ENCODE results near the gene PTPN4. TPM values are rescaled to one million over a fixed set of nuclear protein-coding genes. Genes with fewer than 3 reads are reported as not detected.

PTPN4 gene
- total and polyA plus RNA-seq, 7 donors: 2.1 to 35.4 (median 17.3) TPM

- intact Hi-C loops (cut with DNase I): loop anchor here (5.0 to 10.0 kb wide), 4 partner anchors 47 to 428 kb away; no protein-coding TSS in a partner anchor
- 95 to 100% (median 95%) methylated on average over 1 of the region's 1 CpG for WGBS, 3 donors
- H3K36me3 ChIP-seq (ENCODE audit: insufficient read depth in 1 of 2, low read depth in 1 of 2): no peaks in the 10 kb centered on the region
- H3K4me1 ChIP-seq: peaks cover 9% of the 10 kb centered on the region
- no peak overlapping the region for H3K27ac ChIP-seq
- DNase-seq (no peak), ATAC-seq (no peak)
- no peak overlapping the region for H3K4me3 ChIP-seq
- no peaks in the 10 kb centered on the region for H3K27me3 ChIP-seq (ENCODE audit: insufficient read depth in 3 of 3, low read length in 2 of 3)
- TF ChIP-seq, protein P1, sequence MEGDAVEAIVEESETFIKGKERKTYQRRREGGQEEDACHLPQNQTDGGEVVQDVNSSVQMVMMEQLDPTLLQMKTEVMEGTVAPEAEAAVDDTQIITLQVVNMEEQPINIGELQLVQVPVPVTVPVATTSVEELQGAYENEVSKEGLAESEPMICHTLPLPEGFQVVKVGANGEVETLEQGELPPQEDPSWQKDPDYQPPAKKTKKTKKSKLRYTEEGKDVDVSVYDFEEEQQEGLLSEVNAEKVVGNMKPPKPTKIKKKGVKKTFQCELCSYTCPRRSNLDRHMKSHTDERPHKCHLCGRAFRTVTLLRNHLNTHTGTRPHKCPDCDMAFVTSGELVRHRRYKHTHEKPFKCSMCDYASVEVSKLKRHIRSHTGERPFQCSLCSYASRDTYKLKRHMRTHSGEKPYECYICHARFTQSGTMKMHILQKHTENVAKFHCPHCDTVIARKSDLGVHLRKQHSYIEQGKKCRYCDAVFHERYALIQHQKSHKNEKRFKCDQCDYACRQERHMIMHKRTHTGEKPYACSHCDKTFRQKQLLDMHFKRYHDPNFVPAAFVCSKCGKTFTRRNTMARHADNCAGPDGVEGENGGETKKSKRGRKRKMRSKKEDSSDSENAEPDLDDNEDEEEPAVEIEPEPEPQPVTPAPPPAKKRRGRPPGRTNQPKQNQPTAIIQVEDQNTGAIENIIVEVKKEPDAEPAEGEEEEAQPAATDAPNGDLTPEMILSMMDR (IDR thresholded peaks at IDR 0.05): no peak
- H3K9me3 ChIP-seq: no peaks in the 10 kb centered on the region
Observed at GRCh38 chr2:119749477-119750012, 10.2 kb upstream of the PTPN4 start.

DNA sequence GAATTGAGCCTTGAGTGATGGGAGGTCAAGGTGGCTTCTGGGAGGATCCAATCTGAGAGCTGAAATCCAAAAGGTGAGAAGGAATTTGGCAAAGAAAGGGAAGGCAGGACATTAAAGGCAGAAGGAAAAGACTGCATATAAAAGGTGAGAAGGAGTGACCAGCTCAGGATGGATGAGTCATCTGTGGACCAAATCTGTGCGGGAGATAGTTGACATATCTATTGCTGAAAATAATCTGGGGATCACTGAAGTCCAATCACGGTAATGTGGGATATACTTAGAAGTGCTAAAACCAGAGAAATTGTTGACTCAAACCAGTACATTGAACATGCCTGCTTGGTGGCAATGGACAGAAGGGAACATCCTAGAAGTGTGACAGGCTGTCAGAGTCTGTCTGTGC lies 8.0 kb upstream of the PTPN4 start:
- no peak for ATAC-seq
- Histone ChIP-seq H3K9me3 (no peaks in the 10 kb centered on the region), H3K27me3 (ENCODE audit: insufficient read depth in 3 of 3, low read length in 2 of 3) (no peaks in the 10 kb centered on the region), H3K36me3 (ENCODE audit: insufficient read depth in 1 of 2, low read depth in 1 of 2) (no peaks in the 10 kb centered on the region), H3K4me3 (no peak overlapping the region), H3K27ac (no peak overlapping the region), H3K4me1 (peaks cover 12% of the 10 kb centered on the region)
- intact Hi-C loops (cut with DNase I): loop anchor here (2.0 to 10.0 kb wide), 5 partner anchors 49 to 426 kb away; no protein-coding TSS in a partner anchor
- DNase-seq: no peak
- TF ChIP-seq, protein P1 (IDR thresholded peaks at IDR 0.05): no peak
- 37 to 64% (median 53%) methylated on average over 2 of the region's 2 CpGs for WGBS, 3 donors

GRCh38 chr2:119753041-119753929 lies 6.4 kb upstream of the PTPN4 start:
- no peaks in the 10 kb centered on the region for H3K36me3 ChIP-seq (ENCODE audit: insufficient read depth in 1 of 2, low read depth in 1 of 2)
- DNase-seq (no peak), ATAC-seq (peak; percentile 46 to 79 (median 55))
- WGBS, 3 donors: 35 to 44% (median 41%) methylated on average over 7 of the region's 7 CpGs
- intact Hi-C loops (cut with DNase I): loop anchor here (2.0 to 10.0 kb wide), 5 partner anchors 51 to 424 kb away; no protein-coding TSS in a partner anchor
- H3K4me3 ChIP-seq: no peak overlapping the region
- TF ChIP-seq, protein P1 (IDR thresholded peaks at IDR 0.05): peak; percentile 76
- no peaks in the 10 kb centered on the region for H3K27me3 ChIP-seq (ENCODE audit: insufficient read depth in 3 of 3, low read length in 2 of 3)
- H3K9me3 ChIP-seq: no peaks in the 10 kb centered on the region
- peaks cover 20% of the 10 kb centered on the region for H3K4me1 ChIP-seq
- H3K27ac ChIP-seq: peak overlapping the region; percentile 37

- Histone ChIP-seq H3K9me3 (no peaks in the 10 kb centered on the region), H3K4me1 (peaks cover 20% of the 10 kb centered on the region), H3K36me3 (ENCODE audit: insufficient read depth in 1 of 2, low read depth in 1 of 2) (no peaks in the 10 kb centered on the region), H3K4me3 (no peak overlapping the region), H3K27me3 (ENCODE audit: insufficient read depth in 3 of 3, low read length in 2 of 3) (no peaks in the 10 kb centered on the region), H3K27ac (peak overlapping the region; percentile 37)
- no peak for DNase-seq
- intact Hi-C loops (cut with DNase I): loop anchor here (2.0 to 10.0 kb wide), 5 partner anchors 52 to 423 kb away; no protein-coding TSS in a partner anchor
- peak in 2 of 4 donors; percentile 14 to 58 for ATAC-seq
- WGBS, 3 donors: 95 to 98% (median 97%) methylated on average over 1 of the region's 1 CpG
- TF ChIP-seq, protein P1 (IDR thresholded peaks at IDR 0.05): no peak
Observed at GRCh38 chr2:119753930-119754321, 5.8 kb upstream of the PTPN4 start.
